Nucleus accumbens (tissue), 56 donors: Measurements from ENCODE around the gene C6orf62.
"Not testable (repeated sequence)": the region's sequence is repeated elsewhere in the genome, so short reads cannot be mapped to it uniquely, and the experiment has no call there.

Source experiments
- DNase-seq, 56 donors: peaks; one replicate each; lab custom pipeline; 2025; lab: John Stamatoyannopoulos, UW

C6orf62 gene

GRCh38 chr6:24743265-24743943 lies 24.4 kb upstream of the C6orf62 start:
- peak in 2 of 56 donors; percentile 5 to 14 for DNase-seq

GRCh38 chr6:24742216-24742738 lies 23.3 kb upstream of the C6orf62 start:
- DNase-seq = no peak

- no peak for DNase-seq
These were observed 21.9 kb upstream of the C6orf62 start for GRCh38 chr6:24740861-24741260.

- DNase-seq = no peak
These were observed 19.8 kb upstream of the C6orf62 start for GRCh38 chr6:24738741-24739140.

- DNase-seq = not testable (repeated sequence)
These were observed 15.8 kb upstream of the C6orf62 start for GRCh38 chr6:24734710-24735109.

- DNase-seq = no peak
These were observed 15.2 kb upstream of the C6orf62 start for GRCh38 chr6:24734166-24734565.

- not testable (repeated sequence) for DNase-seq
These were observed 12.6 kb upstream of the C6orf62 start for GRCh38 chr6:24731456-24732134.

- DNase-seq = not testable (repeated sequence)
These were observed 11.7 kb upstream of the C6orf62 start for GRCh38 chr6:24730653-24731052.

GRCh38 chr6:24723270-24723669 lies 4.3 kb upstream of the C6orf62 start:
- no peak for DNase-seq

- peak in 28 of 56 donors; percentile 72 to 98 (median 94) for DNase-seq
These were observed 2.7 kb upstream of the C6orf62 start for GRCh38 chr6:24721461-24722215.

- peak; percentile 91 to 100 (median 99) for DNase-seq
These were observed 1.9 kb upstream of the C6orf62 start for GRCh38 chr6:24720604-24721460.

GRCh38 chr6:24720131-24720603 lies 1.2 kb upstream of the C6orf62 start:
- peak in 33 of 56 donors; percentile 5 to 69 (median 46) for DNase-seq

GRCh38 chr6:24718449-24719124 lies 367 bp downstream of the C6orf62 start:
- no peak for DNase-seq

- DNase-seq = not testable (repeated sequence)
These were observed 2.3 kb downstream of the C6orf62 start for GRCh38 chr6:24716602-24717148.

- no peak for DNase-seq
These were observed 8.2 kb downstream of the C6orf62 start for GRCh38 chr6:24710519-24711303.

GRCh38 chr6:24709014-24709711 lies 9.8 kb downstream of the C6orf62 start:
- no peak for DNase-seq

- DNase-seq = no peak
These were observed 10.3 kb downstream of the C6orf62 start for GRCh38 chr6:24708612-24709011.

GRCh38 chr6:24704468-24704867 lies 14.5 kb downstream of the C6orf62 start:
- DNase-seq = no peak
